Medulla oblongata (tissue), 1 donor: ENCODE measurements around the gene PMEPA1.
"Not testable (repeated sequence)": the region's sequence is repeated elsewhere in the genome, so short reads cannot be mapped to it uniquely, and the experiment has no call there.

Source experiments
- DNase-seq: peaks from one replicate; pipeline ENCODE4 v3.0.0-alpha.2; 2015; ENCODE audit errors: extremely low spot score

The PMEPA1 gene

DNA sequence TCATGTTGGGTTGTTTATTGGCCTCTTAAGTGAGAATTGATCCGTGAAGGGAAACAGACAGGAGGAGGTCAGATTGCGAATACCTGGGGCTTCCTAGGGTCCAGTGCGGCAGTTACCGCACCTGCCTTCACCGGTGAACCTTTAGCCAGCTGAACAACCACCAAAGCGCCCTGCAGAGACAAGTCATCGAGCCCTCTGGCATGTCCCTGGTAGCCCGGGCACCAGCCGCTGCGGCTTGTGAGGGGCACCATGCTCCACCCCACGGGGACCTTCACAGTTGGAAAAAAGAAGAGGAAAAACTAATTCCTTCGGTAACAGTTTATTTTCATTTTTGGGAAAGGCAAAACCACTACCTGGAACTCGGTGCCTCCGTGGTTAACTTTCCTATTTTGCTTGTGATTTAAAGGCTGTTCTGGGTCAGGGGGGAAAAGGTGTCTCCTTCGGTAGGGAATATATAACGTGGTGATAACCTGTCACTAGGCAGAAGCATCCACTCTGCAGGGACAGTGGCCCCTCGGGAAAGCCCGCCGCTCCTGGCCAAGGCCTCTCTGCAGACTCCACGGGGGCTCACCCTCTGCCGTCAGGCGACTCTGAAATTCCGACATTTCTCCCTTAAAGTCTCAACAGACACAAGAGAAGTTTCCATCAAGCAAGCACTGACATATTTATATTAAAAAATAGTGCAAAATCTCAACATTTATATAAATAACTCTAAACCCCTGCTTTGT, 58.9 kb downstream of the PMEPA1 start:
- DNase-seq = no peak

DNA sequence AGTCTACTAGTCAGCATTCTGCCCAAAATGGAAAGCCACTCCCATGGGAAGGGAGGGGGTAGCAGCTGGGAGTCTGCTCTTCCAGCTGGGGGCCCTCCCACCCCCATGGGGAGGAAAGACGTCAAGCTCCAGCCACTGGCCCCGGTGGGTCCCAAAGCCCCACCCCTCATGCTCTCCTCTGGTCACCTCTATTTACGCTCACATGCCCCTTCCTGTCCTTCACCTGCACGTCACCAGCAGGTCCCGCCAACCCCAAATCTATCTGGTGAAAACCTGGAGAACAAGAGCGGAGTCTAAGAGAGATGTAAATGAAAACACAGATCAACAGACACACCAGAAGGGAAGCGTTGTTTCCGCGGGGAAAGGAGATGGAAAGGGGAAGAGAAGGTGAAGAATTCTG, 59.5 kb downstream of the PMEPA1 start:
- DNase-seq = no peak

GRCh38 chr20:57649617-57650015, 60.2 kb downstream of the PMEPA1 start:
- DNase-seq = no peak

DNA sequence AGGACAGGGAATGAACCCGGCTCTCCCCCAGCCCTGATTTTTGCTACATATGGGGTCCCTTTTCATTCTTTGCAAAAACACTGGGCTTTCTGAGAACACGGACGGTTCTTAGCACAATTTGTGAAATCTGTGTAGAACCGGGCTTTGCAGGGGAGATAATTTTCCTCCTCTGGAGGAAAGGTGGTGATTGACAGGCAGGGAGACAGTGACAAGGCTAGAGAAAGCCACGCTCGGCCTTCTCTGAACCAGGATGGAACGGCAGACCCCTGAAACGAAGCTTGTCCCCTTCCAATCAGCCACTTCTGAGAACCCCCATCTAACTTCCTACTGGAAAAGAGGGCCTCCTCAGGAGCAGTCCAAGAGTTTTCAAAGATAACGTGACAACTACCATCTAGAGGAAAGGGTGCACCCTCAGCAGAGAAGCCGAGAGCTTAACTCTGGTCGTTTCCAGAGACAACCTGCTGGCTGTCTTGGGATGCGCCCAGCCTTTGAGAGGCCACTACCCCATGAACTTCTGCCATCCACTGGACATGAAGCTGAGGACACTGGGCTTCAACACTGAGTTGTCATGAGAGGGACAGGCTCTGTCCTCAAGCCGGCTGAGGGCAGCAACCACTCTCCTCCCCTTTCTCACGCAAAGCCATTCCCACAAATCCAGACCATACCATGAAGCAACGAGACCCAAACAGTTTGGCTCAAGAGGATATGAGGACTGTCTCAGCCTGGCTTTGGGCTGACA, 60.8 kb downstream of the PMEPA1 start:
- no peak for DNase-seq

DNA sequence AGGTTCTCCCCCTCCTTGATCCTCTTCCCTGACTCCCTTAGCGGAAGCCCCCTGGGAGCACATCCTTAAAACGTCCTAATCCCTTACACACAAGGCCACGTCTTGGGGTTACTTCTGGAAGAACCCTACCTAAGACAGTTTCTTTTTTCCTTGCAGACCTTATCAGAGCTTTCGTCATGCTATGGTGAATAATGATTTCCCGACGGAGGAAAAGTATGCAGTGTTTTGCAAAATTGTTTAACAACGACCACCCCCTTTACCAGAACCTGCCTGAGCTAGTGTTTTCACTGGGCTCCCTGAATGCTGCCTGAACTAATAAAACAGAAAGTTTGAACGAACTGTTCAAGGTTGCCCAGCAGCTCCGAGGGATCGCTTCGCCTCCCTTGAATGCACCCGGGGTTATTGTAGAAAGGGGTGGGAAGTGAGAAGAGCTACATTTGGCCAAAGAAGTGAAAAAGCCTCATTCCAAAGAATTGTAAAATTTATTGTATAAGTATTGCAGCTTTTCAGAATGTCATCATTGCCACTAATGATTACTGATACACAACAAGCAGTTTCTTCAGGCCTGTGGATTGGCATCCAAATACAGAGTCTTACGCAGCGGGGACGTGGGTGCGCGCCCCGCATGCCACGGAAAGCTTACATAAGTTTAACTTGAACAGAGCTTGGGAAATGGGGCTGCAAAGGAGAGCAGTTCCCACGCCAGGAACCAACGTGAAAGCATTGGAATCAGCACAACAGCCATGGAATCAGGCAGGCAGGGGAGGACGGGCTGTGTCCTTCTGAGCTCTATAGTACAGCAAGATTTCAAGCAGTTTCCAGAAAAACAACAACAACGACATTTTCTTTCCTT, 61.7 kb downstream of the PMEPA1 start:
- no peak for DNase-seq

DNA sequence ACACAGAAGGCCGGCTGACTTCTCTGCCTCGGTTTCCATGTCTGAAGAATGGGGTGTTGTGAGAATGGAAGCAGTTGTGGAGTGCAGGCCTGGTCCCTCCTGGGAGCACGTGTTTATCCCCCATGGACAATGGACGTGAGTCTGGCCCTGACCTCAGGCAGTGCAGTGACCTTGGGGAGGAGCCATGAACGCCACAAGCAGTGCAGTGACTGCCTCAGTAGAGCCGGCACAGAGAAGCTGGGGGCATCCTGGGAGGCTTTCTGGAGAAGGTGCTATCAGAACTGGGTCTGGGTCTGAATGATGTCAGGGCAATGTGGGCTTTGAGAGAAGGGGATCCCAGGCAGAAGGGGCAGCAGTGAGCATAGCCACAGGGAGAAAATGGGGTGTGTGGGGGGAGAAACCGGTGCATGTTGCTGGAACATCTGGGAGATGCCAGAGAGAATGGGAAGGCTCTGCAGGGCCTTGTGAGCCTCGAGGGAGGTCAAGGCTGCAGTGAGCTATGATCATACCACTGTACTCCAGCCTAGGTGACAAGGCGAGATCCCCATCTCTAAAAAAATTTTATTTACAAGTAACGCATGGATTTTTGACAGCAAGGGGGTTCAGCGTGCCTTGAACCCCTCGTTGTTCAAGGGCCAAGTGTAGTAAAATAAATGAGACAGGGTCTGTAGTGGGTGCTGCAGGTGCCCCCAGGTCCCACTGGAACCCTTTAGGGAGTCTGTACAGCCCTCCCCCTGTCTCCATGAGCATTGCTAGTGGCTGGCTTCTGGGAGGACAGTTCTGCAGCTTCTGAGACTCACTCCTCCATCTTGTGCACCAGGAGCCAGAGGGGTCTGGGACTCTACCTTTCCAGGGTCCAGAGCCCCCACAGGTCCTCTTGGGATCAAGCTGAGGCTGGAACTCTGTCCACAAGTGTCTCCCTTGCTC, 62.5 kb downstream of the PMEPA1 start:
- no peak for DNase-seq

DNA sequence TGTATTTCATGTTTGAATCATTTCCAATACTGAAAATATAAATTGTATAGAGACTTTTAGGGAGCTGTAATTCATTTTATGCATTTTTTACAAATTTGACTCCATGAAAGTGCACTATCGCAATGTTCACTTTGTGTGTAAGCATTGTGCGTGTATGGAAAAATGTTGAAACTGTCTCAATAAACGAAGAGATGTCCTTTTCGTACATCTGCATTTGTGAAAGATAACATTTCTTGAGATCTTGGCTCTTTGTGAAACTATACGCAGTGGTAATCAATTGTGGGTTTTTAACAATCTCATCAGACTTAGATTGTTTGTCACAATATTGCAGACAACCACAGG, 70.9 kb downstream of the PMEPA1 start:
- DNase-seq = no peak

GRCh38 chr20:57638173-57638894, 71.5 kb downstream of the PMEPA1 start:
- DNase-seq = no peak

- no peak for DNase-seq
These were observed 75.8 kb downstream of the PMEPA1 start for GRCh38 chr20:57633945-57634491.

DNA sequence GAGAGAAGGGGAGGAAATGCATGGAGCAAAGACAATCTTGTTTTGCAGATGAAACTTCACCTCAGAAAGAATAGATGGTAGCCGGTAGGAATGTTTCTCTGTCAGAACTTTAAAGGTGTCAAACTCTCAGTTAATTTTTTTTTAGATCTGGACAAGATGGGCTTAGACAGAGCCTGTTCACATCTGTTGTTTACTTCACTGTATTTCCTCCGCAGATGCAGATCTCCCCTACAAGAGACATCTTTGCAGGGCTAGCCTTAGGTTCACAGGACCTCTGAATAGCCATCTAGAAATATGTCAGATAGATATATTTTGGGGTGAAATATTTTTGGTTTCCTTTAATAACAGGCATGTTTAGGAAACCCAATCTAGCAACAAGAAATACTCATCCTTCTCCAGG, 77.5 kb downstream of the PMEPA1 start:
- no peak for DNase-seq

- peak; percentile 57 for DNase-seq
These were observed 79.8 kb downstream of the PMEPA1 start for GRCh38 chr20:57630061-57630460.

DNA sequence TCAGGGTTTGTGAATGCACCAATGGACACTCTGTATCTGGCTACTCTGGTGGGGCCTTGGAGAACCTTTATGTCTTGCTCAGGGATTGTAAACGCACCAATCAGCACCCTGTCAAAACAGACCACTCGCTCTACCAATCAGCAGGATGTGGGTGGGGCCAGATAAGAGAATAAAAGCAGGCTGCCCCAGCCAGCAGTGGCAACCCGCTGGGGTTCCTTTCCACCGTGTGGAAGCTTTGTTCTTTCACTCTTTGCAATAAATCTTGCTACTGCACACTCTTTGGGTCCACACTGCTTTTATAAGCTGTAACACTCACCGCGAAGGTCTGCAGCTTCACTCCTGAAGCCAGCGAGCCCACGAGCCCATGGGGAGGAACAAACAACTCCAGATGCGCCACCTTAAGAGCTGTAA, 80.3 kb downstream of the PMEPA1 start:
- DNase-seq = not testable (repeated sequence)

GRCh38 chr20:57628962-57629308, 80.9 kb downstream of the PMEPA1 start:
- DNase-seq = not testable (repeated sequence)

GRCh38 chr20:57628047-57628961, 81.5 kb downstream of the PMEPA1 start:
- DNase-seq = peak; percentile 72

DNA sequence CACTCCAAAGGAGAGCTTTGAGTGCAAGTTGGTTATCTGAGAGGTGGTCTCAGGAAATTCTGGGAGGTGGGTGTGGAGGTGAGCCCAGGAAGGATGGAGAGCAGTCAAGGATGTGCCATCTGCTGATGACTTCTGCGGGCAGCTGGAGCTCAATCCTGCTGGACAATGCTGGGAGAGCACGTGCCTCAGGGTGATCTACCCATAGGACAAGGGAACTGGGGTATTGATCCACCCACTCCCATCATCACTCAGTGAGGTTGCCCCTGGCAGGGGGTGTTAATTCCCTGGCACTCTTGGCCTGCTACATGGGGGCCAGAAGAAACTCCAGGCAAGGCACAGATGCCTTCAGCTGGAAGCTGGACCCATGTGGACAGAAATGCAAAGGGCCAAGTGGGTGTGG, 82.5 kb downstream of the PMEPA1 start:
- no peak for DNase-seq

DNA sequence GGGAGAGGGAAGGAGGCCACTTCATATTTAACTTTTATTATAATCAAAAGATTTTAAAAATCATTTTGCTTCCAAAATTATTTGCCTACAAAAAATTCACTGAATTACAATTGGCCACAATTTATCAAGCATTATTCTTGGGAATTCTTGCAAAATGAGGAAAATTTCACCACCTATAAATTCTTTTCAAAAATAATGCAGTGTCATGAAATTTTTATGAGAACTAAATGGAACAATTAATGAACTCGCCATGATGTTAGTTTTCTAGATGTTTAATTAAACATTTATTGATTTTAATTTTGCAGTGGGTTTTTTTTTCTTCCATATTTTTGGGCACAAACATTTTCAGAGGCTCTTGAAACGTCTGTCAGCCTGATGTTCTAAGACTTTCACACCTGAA, 83.8 kb downstream of the PMEPA1 start:
- no peak for DNase-seq

DNA sequence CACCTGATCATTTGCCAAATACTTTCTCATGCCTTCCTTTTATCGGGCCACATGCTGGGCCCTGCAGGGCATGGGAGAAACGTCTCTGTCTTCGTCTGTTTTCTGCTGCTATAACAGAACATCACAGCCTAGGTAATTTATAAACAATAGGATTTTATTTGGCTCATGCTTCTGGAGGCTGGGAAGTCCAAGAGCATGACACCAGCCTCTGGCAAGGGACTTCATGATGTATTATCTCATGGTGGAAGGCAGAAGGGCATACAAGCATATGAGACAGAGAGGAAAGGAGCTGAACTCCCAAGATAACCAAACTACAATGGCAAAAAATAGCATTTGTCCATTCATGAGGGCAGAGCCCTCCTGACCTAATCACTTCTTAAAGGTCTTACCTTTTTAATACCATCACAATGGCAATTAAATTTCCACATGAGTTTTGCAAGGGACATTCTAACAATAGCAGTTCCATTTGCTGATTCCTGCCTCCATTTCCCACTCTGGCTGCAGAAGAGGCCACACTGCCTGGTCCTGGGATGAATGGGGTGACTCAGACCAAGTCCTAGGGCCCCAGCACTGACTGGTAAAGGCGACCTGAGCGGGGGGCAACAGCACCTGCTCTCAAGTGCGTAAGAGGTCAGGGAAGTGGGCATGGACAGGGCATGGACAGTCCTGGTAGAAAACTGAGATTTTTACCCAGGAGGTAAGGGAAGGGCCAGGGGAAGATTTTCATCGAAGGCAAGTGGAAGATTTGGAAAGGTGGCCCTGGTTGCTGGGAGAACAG, 84.4 kb downstream of the PMEPA1 start:
- DNase-seq = no peak

GRCh38 chr20:57624124-57624523, 85.7 kb downstream of the PMEPA1 start:
- DNase-seq = no peak
